Tibial nerve (tissue), 3 donors: ENCODE measurements around the gene MCC.

Source experiments
- CTCF ChIP-seq, 5 experiments: fragments of 200-600 bp in 3 of 5; fragments of 450-650 bp in 2 of 5; sonication (generic) in 3 of 5; IDR thresholded peaks; one replicate each; pipeline ENCODE4 v1.5.1; 2016 to 2019; ENCODE audit warnings: antibody characterized with exemption in 5 of 5, mild to moderate bottlenecking in 3 of 5, moderate library complexity in 2 of 5
- POLR2A ChIP-seq, 2 donors: fragments of 450-650 bp; IDR thresholded peaks; one replicate each; pipeline ENCODE4 v1.6.1; 2017; ENCODE audit warnings: antibody characterized with exemption in 2 of 2, mild to moderate bottlenecking in 2 of 2, moderate library complexity in 2 of 2

GRCh38 chr5:113447498-113448050 lies 40.7 kb downstream of the MCC start:
- TF ChIP-seq CTCF (IDR thresholded peaks at IDR 0.05) (no peak), POLR2A (IDR thresholded peaks at IDR 0.05) (no peak)
